Endothelial cell of umbilical vein (primary cell): ENCODE results near the gene FRY. TPM values are rescaled to one million over a fixed set of nuclear protein-coding genes. Genes with fewer than 3 reads are reported as not detected.

ENCODE experiments used
- BruUV-seq: library from RNA; stranded (reverse); fragments of 400-500 nt; replicated peaks from 2 replicates; lab custom pipeline; 2021; lab: Mats Ljungman, UMichigan
- CTCF ChIA-PET: fragments of 300-600, 350-600 bp; sonication (Branson Sonifier 250); formaldehyde crosslinking; loops from one replicate; lab custom pipeline; 2021; ENCODE audit warnings: antibody characterized with exemption, inconsistent platforms; lab: Charles Lee
- POLR2A ChIA-PET: fragments of 300-600, 350-600 bp; sonication (Branson Sonifier 250); formaldehyde crosslinking; loops from one replicate; lab custom pipeline; 2021; ENCODE audit warnings: antibody characterized with exemption, inconsistent platforms; lab: Charles Lee
- DNase-seq: peaks from one replicate; pipeline ENCODE4 v3.0.0-alpha.2; 2011; ENCODE audit warnings: low read depth, low spot score
- FAIRE-seq: peaks from 2 replicates; lab custom pipeline; 2011; peaks lifted over from hg19 to GRCh38; lab: Jason Lieb, UNC
- H2AFZ ChIP-seq: 2 replicates; pipeline ENCODE4 v1.6.0; 2012; ENCODE audit warnings: low read depth, low read length, control low read depth, inconsistent platforms
- H3K27ac ChIP-seq: 2 replicates; pipeline ENCODE4 v1.5.1; 2011; ENCODE audit warnings: low read depth, mild to moderate bottlenecking, control low read depth, low read length, moderate library complexity; ENCODE audit not compliant: insufficient read depth
- H3K27me3 ChIP-seq, 2 experiments: 2 replicates each; pipeline versions ENCODE4 v1.6.0 to v1.6.1; 2011; ENCODE audit warnings: low read length in 2 of 2, mixed read lengths in 1 of 2; ENCODE audit not compliant: control insufficient read depth in 2 of 2, insufficient read depth in 2 of 2
- H3K36me3 ChIP-seq, 2 experiments: 2 replicates in 1 of 2; 3 replicates in 1 of 2; pipeline ENCODE4 v1.5.1; 2011; ENCODE audit warnings: low read length in 2 of 2, mild to moderate bottlenecking in 1 of 2, moderate library complexity in 1 of 2; ENCODE audit not compliant: control insufficient read depth in 2 of 2, insufficient read depth in 2 of 2; ENCODE audit errors: extremely low read depth in 1 of 2
- H3K4me1 ChIP-seq: 3 replicates; pipeline ENCODE4 v1.5.1; 2011; ENCODE audit warnings: mild to moderate bottlenecking, low read length; ENCODE audit not compliant: control insufficient read depth, insufficient read depth; ENCODE audit errors: extremely low read depth
- H3K4me2 ChIP-seq: 2 replicates; pipeline ENCODE4 v1.6.1; 2011; ENCODE audit warnings: low read length, control low read depth, mixed read lengths; ENCODE audit not compliant: insufficient read depth
- H3K4me3 ChIP-seq, 3 experiments: fragments of 200-600 bp in 1 of 3; sonication (generic), shearing (Covaris generic) in 1 of 3; replicated peaks in 1 of 3; 2 replicates each; pipeline ENCODE4 v1.5.1; 2011 to 2016; ENCODE audit warnings: control low read depth in 3 of 3, low read length in 3 of 3, mild to moderate bottlenecking in 2 of 3, inconsistent platforms in 1 of 3, low read depth in 1 of 3, moderate library complexity in 1 of 3; ENCODE audit not compliant: insufficient read depth in 1 of 3
- H3K79me2 ChIP-seq: 2 replicates; pipeline ENCODE4 v1.6.0; 2012; ENCODE audit warnings: low read length, inconsistent platforms; ENCODE audit not compliant: control insufficient read depth, insufficient read depth
- H3K9ac ChIP-seq: replicated peaks from 2 replicates; pipeline ENCODE3; 2011; ENCODE audit warnings: low read length, control low read depth; ENCODE audit not compliant: insufficient read depth; ENCODE audit errors: extremely low read depth
- H3K9me1 ChIP-seq: replicated peaks from 3 replicates; pipeline ENCODE4 v1.6.0; 2011; ENCODE audit warnings: mild to moderate bottlenecking, low read length; ENCODE audit not compliant: control insufficient read depth, insufficient read depth; ENCODE audit errors: extremely low read depth
- H3K9me3 ChIP-seq: replicated peaks from 2 replicates; pipeline ENCODE4 v1.5.1; 2012; ENCODE audit warnings: low read length, inconsistent platforms; ENCODE audit not compliant: control insufficient read depth, insufficient read depth
- H4K20me1 ChIP-seq: replicated peaks from 2 replicates; pipeline ENCODE3; 2011; ENCODE audit warnings: mild to moderate bottlenecking, low read length; ENCODE audit not compliant: control insufficient read depth, insufficient read depth; ENCODE audit errors: extremely low read depth
- CTCF ChIP-seq, 2 donors: IDR thresholded peaks; 1 replicate in 1 of 2; 2 replicates in 1 of 2; pipeline ENCODE4 v1.5.1; 2011; ENCODE audit warnings: low read length in 2 of 2, mild to moderate bottlenecking in 2 of 2, moderate library complexity in 2 of 2, control low read depth in 1 of 2, inconsistent platforms in 1 of 2, low read depth in 1 of 2; ENCODE audit not compliant: insufficient read depth in 1 of 2; ENCODE audit errors: extremely low read depth in 1 of 2
- EZH2 ChIP-seq: IDR thresholded peaks from 2 replicates; pipeline ENCODE4 v1.6.1; 2012; ENCODE audit warnings: borderline replicate concordance, low read depth, mild to moderate bottlenecking, moderate library complexity, low read length, inconsistent platforms; ENCODE audit not compliant: severe bottlenecking
- FOS ChIP-seq: IDR thresholded peaks from 2 replicates; pipeline ENCODE4 v1.6.1; 2011; ENCODE audit warnings: mild to moderate bottlenecking, low read length, moderate library complexity, borderline replicate concordance; ENCODE audit not compliant: insufficient read depth
- GATA2 ChIP-seq: IDR thresholded peaks from 2 replicates; pipeline ENCODE4 v1.7.0; 2011; ENCODE audit warnings: low read depth, mild to moderate bottlenecking, moderate library complexity, mixed read lengths, low read length; ENCODE audit not compliant: insufficient read length, insufficient read depth
- JUN ChIP-seq: IDR thresholded peaks from 2 replicates; pipeline ENCODE4 v1.6.1; 2011; ENCODE audit warnings: borderline replicate concordance, low read depth; ENCODE audit not compliant: insufficient read length, insufficient read depth
- MAX ChIP-seq: IDR thresholded peaks from 2 replicates; pipeline ENCODE4 v1.6.1; 2011; ENCODE audit not compliant: insufficient read depth, insufficient read length
- MYC ChIP-seq: IDR thresholded peaks from one replicate; pipeline ENCODE4 v1.6.1; 2011; ENCODE audit warnings: mild to moderate bottlenecking, low read depth, low read length
- POLR2A ChIP-seq: IDR thresholded peaks from 2 replicates; pipeline ENCODE4 v1.6.1; 2012; ENCODE audit warnings: low read depth, mild to moderate bottlenecking, control low read depth, low read length
- POLR2AphosphoS5 ChIP-seq: IDR thresholded peaks from 2 replicates; pipeline ENCODE4 v1.6.1; 2012; ENCODE audit warnings: low read depth, mild to moderate bottlenecking, control low read depth, low read length, moderate library complexity; ENCODE audit not compliant: insufficient read depth
- dilution Hi-C: fragments of 300-500 bp; cut with MboI; formaldehyde crosslinking; loops from one replicate; pipeline ENCODE4 v1.15.0; 2019; ENCODE audit warnings: low sequenced_read_pairs; ENCODE audit not compliant: extremely low pct_ligation_motif_present
- intact Hi-C: fragments of 100-400 bp; cut with micrococcal nuclease; formaldehyde crosslinking; loops from one replicate; pipeline ENCODE4 v1.10.0; 2022
- polyA plus RNA-seq, 4 experiments: library from polyadenylated mRNA; depleted of rRNA in 3 of 4; stranded (reverse) in 3 of 4; unstranded in 1 of 4; fragments of >200 nt; gene quantifications; 2 replicates each; pipeline versions ENCODE4 v1.2.1 to v1.2.3, GENCODE V29; 2011 to 2012; ENCODE audit warnings: missing spikeins in 1 of 4
- total RNA-seq: library from RNA; stranded (reverse); gene quantifications from 2 replicates; pipeline ENCODE4 v1.2.3, GENCODE V29; 2021

Gene FRY
- total and polyA plus RNA-seq, 2 donors (not counting 3 experiments of a cell fraction or from before 2014, with no cell fraction given): 57.3 to 75.8 TPM

GRCh38 chr13:32036757-32037156 lies 5.2 kb downstream of the FRY start:
- POLR2A ChIA-PET: no interaction called here
- no TSS peak for BruUV-seq
- no peak overlapping the region for H3K9ac ChIP-seq
- dilution Hi-C loops: no loop called here
- no peaks in the 10 kb centered on the region for H3K27me3 ChIP-seq
- no peaks in the 10 kb centered on the region for H3K36me3 ChIP-seq
- intact Hi-C loops: no loop called here
- H2AFZ ChIP-seq: peak overlapping the region; percentile 7
- H3K4me3 ChIP-seq: no peak overlapping the region
- H4K20me1 ChIP-seq: no peaks in the 10 kb centered on the region
- H3K9me3 ChIP-seq: no peaks in the 10 kb centered on the region
- TF ChIP-seq MAX: no peak
- FAIRE-seq (no peak), DNase-seq (no peak)
- CTCF ChIA-PET: no interaction called here
- H3K9me1 ChIP-seq: no peaks in the 10 kb centered on the region
- H3K79me2 ChIP-seq: no peaks in the 10 kb centered on the region
- H3K27ac ChIP-seq: no peak overlapping the region
- peaks cover 4% of the 10 kb centered on the region for H3K4me1 ChIP-seq
- no peak overlapping the region for H3K4me2 ChIP-seq

- POLR2A ChIA-PET: no interaction called here
- no peak overlapping the region for H3K27ac ChIP-seq
- H3K4me1 ChIP-seq: no peaks in the 10 kb centered on the region
- DNase-seq (no peak), FAIRE-seq (no peak)
- BruUV-seq: no TSS peak
- H3K9me3 ChIP-seq: no peaks in the 10 kb centered on the region
- no peaks in the 10 kb centered on the region for H3K27me3 ChIP-seq
- TF ChIP-seq CTCF (IDR thresholded peaks at IDR 0.05; ENCODE audit: extremely low read depth in 1 of 2, insufficient read depth in 1 of 2, low read depth in 1 of 2, low read length in 2 of 2): no peak
- TF ChIP-seq MYC: no peak
- no peak for TF ChIP-seq JUN
- TF ChIP-seq GATA2: no peak
- no peak for TF ChIP-seq POLR2AphosphoS5
- TF ChIP-seq FOS: no peak
- TF ChIP-seq MAX: no peak
- no peak for TF ChIP-seq POLR2A
- TF ChIP-seq EZH2: no peak
- H3K79me2 ChIP-seq: no peaks in the 10 kb centered on the region
- dilution Hi-C loops: no loop called here
- H3K36me3 ChIP-seq: no peaks in the 10 kb centered on the region
- CTCF ChIA-PET: interaction anchor here (0.5 kb wide), 1 partner anchor 173 kb away, joined by 3 read pairs; no protein-coding TSS in a partner anchor
- H4K20me1 ChIP-seq: no peaks in the 10 kb centered on the region
- no peak overlapping the region for H3K4me2 ChIP-seq
- H3K4me3 ChIP-seq: no peak overlapping the region
- H3K9ac ChIP-seq: no peak overlapping the region
- intact Hi-C loops: no loop called here
- no peak overlapping the region for H2AFZ ChIP-seq
- H3K9me1 ChIP-seq: no peaks in the 10 kb centered on the region
Observed at GRCh38 chr13:32037471-32037870, 5.9 kb downstream of the FRY start.
